Measurements from ENCODE around the gene ATXN1L.

GRCh38 chr16:71902656-71903365 lies 57.0 kb downstream of the ATXN1L start:
- TF ChIP-seq POLR2A (IDR thresholded peaks at IDR 0.05; ENCODE audit: low read depth, low read length) (no peak), POLR2AphosphoS5 (IDR thresholded peaks at IDR 0.05; ENCODE audit: low read depth, low read length) (no peak)

All from GM12892 (cell line).